ENCODE data around the gene NAT16. TPM values are rescaled to one million over a fixed set of nuclear protein-coding genes. Genes with fewer than 3 reads are reported as not detected.

Gene NAT16
- total RNA-seq, 2 donors from 2014 or later, result 0.26 TPM; not detected in 1

GRCh38 chr7:101210143-101210542 is 30.1 kb upstream of the NAT16 start:
- Histone ChIP-seq H3K9me3 (no peaks in the 10 kb centered on the region), H3K27me3 (no peaks in the 10 kb centered on the region), H3K4me3 (no peak overlapping the region), H3K36me3 (replicated peaks in 1 of 2; ENCODE audit: insufficient read depth in 1 of 2, low read depth in 2 of 2) (peaks cover 9 to 15% of the 10 kb centered on the region in 2 donors), H3K4me1 (peaks cover 5% of the 10 kb centered on the region), H3K27ac (no peak overlapping the region)
- WGBS, 2 donors, result 93% methylated on average over 19 of the region's 19 CpGs; no CpG with 5 or more reads in 1 of the 2 donors
- DNase-seq (no peak), ATAC-seq (no peak)
- intact Hi-C loops (cut with DNase I), result no loop called here
- TF ChIP-seq POLR2A (IDR thresholded peaks at IDR 0.05) (no peak), CTCF (IDR thresholded peaks at IDR 0.05) (no peak)

GRCh38 chr7:101208794-101209193 is 28.7 kb upstream of the NAT16 start:
- Histone ChIP-seq H3K27ac (no peak overlapping the region), H3K27me3 (no peaks in the 10 kb centered on the region), H3K9me3 (no peaks in the 10 kb centered on the region), H3K4me1 (no peaks in the 10 kb centered on the region), H3K4me3 (no peak overlapping the region), H3K36me3 (replicated peaks in 1 of 2; ENCODE audit: insufficient read depth in 1 of 2, low read depth in 2 of 2) (peaks cover 9 to 15% of the 10 kb centered on the region in 2 donors)
- no peak for ATAC-seq
- TF ChIP-seq CTCF (IDR thresholded peaks at IDR 0.05) (no peak), POLR2A (IDR thresholded peaks at IDR 0.05) (no peak)
- 90 to 97% methylated on average over 13 to 14 of the region's 14 CpGs for WGBS, 2 donors
- intact Hi-C loops (cut with DNase I), result no loop called here
- no peak for DNase-seq

- intact Hi-C loops (cut with DNase I), result no loop called here
- Histone ChIP-seq H3K9me3 (no peaks in the 10 kb centered on the region), H3K27me3 (peaks cover 0 to 2% of the 10 kb centered on the region in 2 donors), H3K27ac (no peak overlapping the region), H3K36me3 (replicated peaks in 1 of 2; ENCODE audit: insufficient read depth in 1 of 2, low read depth in 2 of 2) (peaks cover 9 to 15% of the 10 kb centered on the region in 2 donors), H3K4me1 (no peaks in the 10 kb centered on the region), H3K4me3 (no peak overlapping the region)
- TF ChIP-seq POLR2A (IDR thresholded peaks at IDR 0.05) (no peak), CTCF (IDR thresholded peaks at IDR 0.05) (no peak)
- no peak for ATAC-seq
- no peak for DNase-seq
- WGBS, 2 donors, result 90 to 92% methylated on average over 9 of the region's 17 CpGs
These were observed 27.4 kb upstream of the NAT16 start for GRCh38 chr7:101207459-101207858.

- Histone ChIP-seq H3K27me3 (peaks cover 0 to 10% of the 10 kb centered on the region in 2 donors), H3K36me3 (replicated peaks in 1 of 2; ENCODE audit: insufficient read depth in 1 of 2, low read depth in 2 of 2) (peaks cover 8 to 9% of the 10 kb centered on the region in 2 donors), H3K4me3 (no peak overlapping the region), H3K9me3 (no peaks in the 10 kb centered on the region), H3K4me1 (peaks cover 7% of the 10 kb centered on the region), H3K27ac (no peak overlapping the region)
- no peak for ATAC-seq
- TF ChIP-seq CTCF (IDR thresholded peaks at IDR 0.05) (no peak), POLR2A (IDR thresholded peaks at IDR 0.05) (no peak)
- no peak for DNase-seq
- WGBS, 2 donors, result 88 to 89% methylated on average over 18 to 19 of the region's 19 CpGs
- intact Hi-C loops (cut with DNase I), result no loop called here
These were observed 26.6 kb upstream of the NAT16 start for GRCh38 chr7:101206665-101207042.

- WGBS, 2 donors, result 83 to 88% methylated on average over 27 to 32 of the region's 32 CpGs
- intact Hi-C loops (cut with DNase I), result no loop called here
These were observed 26.0 kb upstream of the NAT16 start for GRCh38 chr7:101205901-101206664.

More at GRCh38 chr7:101205901-101206664, 26.0 kb upstream of the NAT16 start:
- H3K4me1 ChIP-seq, result peaks cover 10% of the 10 kb centered on the region
- no peak overlapping the region for H3K4me3 ChIP-seq
- no peak overlapping the region for H3K27ac ChIP-seq
- no peak for DNase-seq
- peaks cover 0 to 14% of the 10 kb centered on the region in 2 donors for H3K27me3 ChIP-seq
- H3K9me3 ChIP-seq, result no peaks in the 10 kb centered on the region
- TF ChIP-seq POLR2A (IDR thresholded peaks at IDR 0.05) (no peak), CTCF (IDR thresholded peaks at IDR 0.05) (no peak)
- H3K36me3 ChIP-seq (replicated peaks in 1 of 2; ENCODE audit: insufficient read depth in 1 of 2, low read depth in 2 of 2), result peaks cover 2 to 5% of the 10 kb centered on the region in 2 donors
- ATAC-seq, result no peak

All from body of pancreas (tissue), 4 donors.